PC-3 (cell line): ENCODE results near the gene ZNF358.

Experiments used
- EZH2phosphoT487 ChIP-seq: fragments of 300-600 bp; sonication (generic); IDR thresholded peaks from 2 replicates; pipeline ENCODE4 v1.6.1; 2018; ENCODE audit warnings: mild to moderate bottlenecking, antibody characterized with exemption, low read length, borderline replicate concordance
- TF ChIP-seq, protein P1 (sequence below): fragments of 300-600 bp; sonication (generic); conservative IDR thresholded peaks from 2 replicates; pipeline ENCODE4 v1.5.1; 2017; ENCODE audit warnings: antibody characterized with exemption, low read depth, mild to moderate bottlenecking, low read length

GRCh38 chr19:7488736-7489353 lies 27.1 kb upstream of the ZNF358 start, which contains the start of gene PEX11G:
- TF ChIP-seq, protein P1, sequence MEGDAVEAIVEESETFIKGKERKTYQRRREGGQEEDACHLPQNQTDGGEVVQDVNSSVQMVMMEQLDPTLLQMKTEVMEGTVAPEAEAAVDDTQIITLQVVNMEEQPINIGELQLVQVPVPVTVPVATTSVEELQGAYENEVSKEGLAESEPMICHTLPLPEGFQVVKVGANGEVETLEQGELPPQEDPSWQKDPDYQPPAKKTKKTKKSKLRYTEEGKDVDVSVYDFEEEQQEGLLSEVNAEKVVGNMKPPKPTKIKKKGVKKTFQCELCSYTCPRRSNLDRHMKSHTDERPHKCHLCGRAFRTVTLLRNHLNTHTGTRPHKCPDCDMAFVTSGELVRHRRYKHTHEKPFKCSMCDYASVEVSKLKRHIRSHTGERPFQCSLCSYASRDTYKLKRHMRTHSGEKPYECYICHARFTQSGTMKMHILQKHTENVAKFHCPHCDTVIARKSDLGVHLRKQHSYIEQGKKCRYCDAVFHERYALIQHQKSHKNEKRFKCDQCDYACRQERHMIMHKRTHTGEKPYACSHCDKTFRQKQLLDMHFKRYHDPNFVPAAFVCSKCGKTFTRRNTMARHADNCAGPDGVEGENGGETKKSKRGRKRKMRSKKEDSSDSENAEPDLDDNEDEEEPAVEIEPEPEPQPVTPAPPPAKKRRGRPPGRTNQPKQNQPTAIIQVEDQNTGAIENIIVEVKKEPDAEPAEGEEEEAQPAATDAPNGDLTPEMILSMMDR, result no peak
- TF ChIP-seq EZH2phosphoT487, result no peak
